Tibial artery (tissue), 4 donors: ENCODE measurements around the gene FRY.
A peak's percentile ranks its signal among the peaks of the same experiment; 100 is the strongest.

Experiments
- DNase-seq, 2 donors: peaks; one replicate each; pipeline ENCODE4 v3.0.0-alpha.2; 2019
- H3K27ac ChIP-seq, 2 donors: fragments of 200-600 bp; sonication (generic) in 1 of 2; 1 replicate in 1 of 2; 2 replicates in 1 of 2; pipeline ENCODE4 v1.5.1; 2018 to 2019; ENCODE audit warnings: mild to moderate bottlenecking in 1 of 2
- H3K27me3 ChIP-seq, 2 donors: fragments of 200-600 bp; sonication (generic) in 1 of 2; one replicate each; pipeline versions ENCODE4 v1.5.1 to v1.6.0; 2016 to 2019
- H3K36me3 ChIP-seq, 3 donors: fragments of 200-600 bp; sonication (generic) in 2 of 3; one replicate each; pipeline ENCODE4 v1.5.1; 2016 to 2019; ENCODE audit warnings: mild to moderate bottlenecking in 2 of 3
- H3K4me1 ChIP-seq, 4 donors: fragments of 200-600 bp; sonication (generic) in 2 of 4; 1 replicate in 3 of 4; 2 replicates in 1 of 4; pipeline ENCODE4 v1.5.1; 2016 to 2019
- H3K4me3 ChIP-seq, 2 donors: fragments of 200-600 bp; sonication (generic) in 1 of 2; 1 replicate in 1 of 2; 2 replicates in 1 of 2; pipeline ENCODE4 v1.5.1; 2018 to 2019; ENCODE audit warnings: mild to moderate bottlenecking in 2 of 2
- H3K9me3 ChIP-seq, 3 donors: fragments of 200-600 bp; sonication (generic) in 1 of 3; one replicate each; pipeline ENCODE4 v1.5.1; 2016 to 2019
- intact Hi-C: fragments of 100-400 bp; cut with DNase I; formaldehyde crosslinking; loops from one replicate; pipeline ENCODE4 v1.15.0; 2023; ENCODE audit warnings: low total_unique reads
- TF ChIP-seq, protein P1 (sequence below), 2 experiments: fragments of 200-600 bp in 1 of 2; fragments of 450-650 bp in 1 of 2; IDR thresholded peaks; one replicate each; pipeline ENCODE4 v1.5.1; 2017 to 2019; ENCODE audit warnings: antibody characterized with exemption in 2 of 2, mild to moderate bottlenecking in 1 of 2, moderate library complexity in 1 of 2

Gene FRY

DNA sequence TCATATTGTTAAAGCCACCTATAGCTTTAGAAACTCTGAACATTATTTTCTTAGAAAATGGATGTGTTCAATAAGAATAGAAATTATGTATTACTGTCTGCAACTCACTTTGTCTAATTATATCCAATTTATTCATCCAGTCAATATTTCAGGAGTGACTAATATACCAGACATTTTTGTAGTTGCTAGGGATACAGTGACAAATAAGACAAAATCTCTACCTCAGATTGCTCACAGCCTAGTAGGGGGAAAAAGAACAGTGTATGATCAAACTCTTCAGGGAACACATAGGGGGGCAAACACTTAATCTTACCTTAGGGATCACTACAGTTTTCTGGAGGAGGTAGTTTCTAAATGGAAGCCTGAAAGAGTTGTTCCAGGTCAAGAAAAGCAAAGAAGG lies 292.3 kb downstream of the FRY start:
- Histone ChIP-seq H3K4me3 (no peak overlapping the region), H3K9me3 (no peaks in the 10 kb centered on the region), H3K4me1 (peaks cover 0 to 12% (median 0%) of the 10 kb centered on the region in 4 donors), H3K36me3 (no peaks in the 10 kb centered on the region), H3K27me3 (no peaks in the 10 kb centered on the region), H3K27ac (peak overlapping the region; percentile 22 to 29)
- TF ChIP-seq, protein P1, sequence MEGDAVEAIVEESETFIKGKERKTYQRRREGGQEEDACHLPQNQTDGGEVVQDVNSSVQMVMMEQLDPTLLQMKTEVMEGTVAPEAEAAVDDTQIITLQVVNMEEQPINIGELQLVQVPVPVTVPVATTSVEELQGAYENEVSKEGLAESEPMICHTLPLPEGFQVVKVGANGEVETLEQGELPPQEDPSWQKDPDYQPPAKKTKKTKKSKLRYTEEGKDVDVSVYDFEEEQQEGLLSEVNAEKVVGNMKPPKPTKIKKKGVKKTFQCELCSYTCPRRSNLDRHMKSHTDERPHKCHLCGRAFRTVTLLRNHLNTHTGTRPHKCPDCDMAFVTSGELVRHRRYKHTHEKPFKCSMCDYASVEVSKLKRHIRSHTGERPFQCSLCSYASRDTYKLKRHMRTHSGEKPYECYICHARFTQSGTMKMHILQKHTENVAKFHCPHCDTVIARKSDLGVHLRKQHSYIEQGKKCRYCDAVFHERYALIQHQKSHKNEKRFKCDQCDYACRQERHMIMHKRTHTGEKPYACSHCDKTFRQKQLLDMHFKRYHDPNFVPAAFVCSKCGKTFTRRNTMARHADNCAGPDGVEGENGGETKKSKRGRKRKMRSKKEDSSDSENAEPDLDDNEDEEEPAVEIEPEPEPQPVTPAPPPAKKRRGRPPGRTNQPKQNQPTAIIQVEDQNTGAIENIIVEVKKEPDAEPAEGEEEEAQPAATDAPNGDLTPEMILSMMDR (IDR thresholded peaks at IDR 0.05), result no peak
- intact Hi-C loops, result no loop called here
- DNase-seq, result no peak

DNA sequence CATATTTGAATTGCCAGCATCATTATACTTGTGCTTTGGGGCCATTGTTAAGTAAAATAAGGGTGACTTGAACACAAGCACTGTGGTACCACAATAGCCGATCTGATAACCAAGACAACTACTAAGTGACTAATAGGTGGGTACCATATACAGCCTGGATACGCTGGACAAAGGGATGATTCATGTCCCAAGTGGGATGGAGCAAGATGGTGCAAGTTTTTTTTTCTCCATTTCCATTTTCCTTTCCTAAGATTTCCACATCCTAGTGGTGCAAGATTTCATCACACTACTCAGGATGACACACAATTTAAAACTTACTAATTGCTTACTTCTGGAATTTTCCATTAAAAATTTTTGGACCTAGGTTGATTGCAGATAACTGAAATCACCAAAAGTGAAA lies 298.9 kb downstream of the FRY start:
- Histone ChIP-seq H3K36me3 (no peaks in the 10 kb centered on the region), H3K4me1 (no peaks in the 10 kb centered on the region), H3K27me3 (no peaks in the 10 kb centered on the region), H3K4me3 (no peak overlapping the region), H3K27ac (no peak overlapping the region), H3K9me3 (no peaks in the 10 kb centered on the region)
- DNase-seq, result no peak
- TF ChIP-seq, protein P1 (IDR thresholded peaks at IDR 0.05), result no peak
- intact Hi-C loops, result no loop called here

DNA sequence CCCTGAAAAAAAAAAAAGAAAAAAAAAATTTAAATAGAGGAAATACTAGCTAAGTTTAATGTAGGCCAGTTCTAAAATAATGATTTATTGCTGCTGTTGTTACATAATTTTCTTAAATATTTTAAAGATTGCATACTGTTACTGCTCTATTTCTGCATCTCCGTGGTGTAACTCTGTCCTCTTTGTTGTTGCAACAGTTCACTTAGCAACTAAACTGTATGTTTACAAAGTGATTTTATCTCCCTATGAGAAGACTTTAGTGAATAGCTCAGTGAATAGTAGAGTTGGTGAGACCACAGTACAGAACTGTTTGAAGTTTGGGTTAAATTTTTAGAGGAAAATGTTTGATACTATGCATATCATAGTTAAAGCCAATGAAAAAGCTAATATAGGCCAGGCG lies 303.1 kb downstream of the FRY start:
- Histone ChIP-seq H3K27me3 (no peaks in the 10 kb centered on the region), H3K27ac (no peak overlapping the region), H3K36me3 (no peaks in the 10 kb centered on the region), H3K4me3 (no peak overlapping the region), H3K4me1 (no peaks in the 10 kb centered on the region), H3K9me3 (no peaks in the 10 kb centered on the region)
- TF ChIP-seq, protein P1 (IDR thresholded peaks at IDR 0.05), result no peak
- intact Hi-C loops, result no loop called here
- no peak for DNase-seq

DNA sequence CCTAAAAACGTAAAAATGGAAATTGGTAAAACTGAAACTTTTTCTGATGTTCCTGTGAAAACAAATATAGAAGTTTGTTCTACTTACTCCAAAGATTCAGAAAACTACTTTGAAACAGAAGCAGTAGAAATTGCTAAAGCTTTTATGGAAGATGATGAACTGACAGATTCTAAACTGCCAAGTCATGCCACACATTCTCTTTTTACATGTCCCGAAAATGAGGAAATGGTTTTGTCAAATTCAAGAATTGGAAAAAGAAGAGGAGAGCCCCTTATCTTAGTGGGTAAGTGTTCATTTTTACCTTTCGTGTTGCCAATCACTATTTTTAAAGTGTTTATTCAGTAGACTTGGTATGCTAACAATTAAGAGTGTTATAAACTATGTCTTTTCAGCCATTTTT lies 309.3 kb downstream of the FRY start:
- TF ChIP-seq, protein P1 (IDR thresholded peaks at IDR 0.05), result no peak
- no peak for DNase-seq
- no peaks in the 10 kb centered on the region for H3K9me3 ChIP-seq
- intact Hi-C loops, result no loop called here
- no peaks in the 10 kb centered on the region for H3K27me3 ChIP-seq
- no peaks in the 10 kb centered on the region for H3K36me3 ChIP-seq
- no peak overlapping the region for H3K4me3 ChIP-seq
- H3K4me1 ChIP-seq, result no peaks in the 10 kb centered on the region
- no peak overlapping the region for H3K27ac ChIP-seq

DNA sequence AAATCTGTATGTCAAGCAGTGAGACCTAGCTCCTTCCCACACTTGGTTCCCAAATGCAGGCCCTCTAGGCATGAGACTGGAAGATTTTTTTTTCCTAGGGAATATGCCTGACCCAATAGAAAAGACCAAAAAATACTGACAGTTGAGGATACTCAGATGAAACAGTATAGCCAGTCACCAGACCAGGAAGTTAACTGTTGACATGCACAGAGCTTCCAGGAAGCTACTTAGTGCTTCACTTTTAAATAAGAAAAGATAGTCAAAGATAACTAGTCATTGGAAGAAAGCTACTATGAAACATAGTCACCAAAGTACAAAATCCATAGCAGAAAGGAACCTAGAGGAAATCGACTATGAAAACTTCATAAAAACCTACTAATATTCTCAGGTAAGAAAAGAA lies 316.1 kb downstream of the FRY start:
- Histone ChIP-seq H3K27me3 (no peaks in the 10 kb centered on the region), H3K4me1 (no peaks in the 10 kb centered on the region), H3K27ac (no peak overlapping the region), H3K36me3 (no peaks in the 10 kb centered on the region), H3K9me3 (no peaks in the 10 kb centered on the region), H3K4me3 (no peak overlapping the region)
- TF ChIP-seq, protein P1 (IDR thresholded peaks at IDR 0.05), result no peak
- no peak for DNase-seq
- intact Hi-C loops, result no loop called here
